Measurements from ENCODE around the gene GPAM. TPM values are rescaled to one million over a fixed set of nuclear protein-coding genes. Genes with fewer than 3 reads are reported as not detected.

GPAM gene
- total and polyA plus RNA-seq, 10 of the 15 experiments (the other 5 are each of a cell fraction or from before 2014, with no cell fraction given) = 3.3 to 9.4 (median 7.4) TPM

- Histone ChIP-seq H3K36me3 (ENCODE audit: control insufficient read depth in 2 of 2, insufficient read depth in 2 of 2, low read length in 1 of 2) (no peaks in the 10 kb centered on the region; a peak in 1 of 4 replicates), H3K9me3 (replicated peaks; ENCODE audit: control insufficient read depth, insufficient read depth, low read length) (peaks cover 3% of the 10 kb centered on the region; the same call in 2 of the 3 replicates), H3K9ac (ENCODE audit: control insufficient read depth, insufficient read depth, low read length) (no peak overlapping the region), H3K4me2 (ENCODE audit: control insufficient read depth, insufficient read depth) (no peak overlapping the region), H2AFZ (ENCODE audit: control insufficient read depth, low read depth, low read length) (no peak overlapping the region; the same call in 1 of the 2 replicates), H3K27me3 (replicated peaks in 1 of 2; ENCODE audit: control insufficient read depth in 2 of 2, insufficient read depth in 2 of 2, low read length in 1 of 2) (no peaks in the 10 kb centered on the region), H4K20me1 (ENCODE audit: control insufficient read depth, insufficient read depth) (no peaks in the 10 kb centered on the region), H3K27ac (ENCODE audit: control insufficient read depth, insufficient read depth) (no peak overlapping the region), H3K4me3 (no peak overlapping the region), H3K79me2 (ENCODE audit: control insufficient read depth, insufficient read depth, low read length) (peaks cover 4% of the 10 kb centered on the region), H3K4me1 (ENCODE audit: control insufficient read depth, insufficient read depth, low read length) (no peaks in the 10 kb centered on the region)
- intact Hi-C loops (cut with micrococcal nuclease; ENCODE audit: unreplicated experiment) (loop anchor here (10.0 kb wide), 1 partner anchor 269 kb away; no protein-coding TSS in a partner anchor), in situ Hi-C loops (cut with MboI) (no loop called here)
- no TSS peak for BruUV-seq (replicated peaks)
- ChIA-PET RAD21 (ENCODE audit: unreplicated experiment) (no interaction called here), SMC1A (ENCODE audit: uncharacterized antibody, unreplicated experiment) (interaction anchor here (1.0 to 1.4 kb wide), 3 partner anchors 9 to 88 kb away, joined by 3 to 4 read pairs (median 4); no protein-coding TSS in a partner anchor), CTCF (interaction anchor here (1.1 kb wide), 1 partner anchor 15 kb away, joined by 3 read pairs; no protein-coding TSS in a partner anchor), POLR2A (no interaction called here)
- WGBS (ENCODE audit: insufficient coverage, insufficient replicate concordance, low lambda C conversion rate, missing lambda C conversion rate) = 29% methylated on average over 1 of the region's 1 CpG
- DNase-seq (ENCODE audit: low read depth, low spot score) = no peak
- ATAC-seq = no peak
- FAIRE-seq = no peak
- TF ChIP-seq CBX5 (IDR thresholded peaks at IDR 0.05; ENCODE audit: low read depth) = peak; percentile 84; the same call in 1 of the 2 replicates
- no peak for TF ChIP-seq FOXM1 (IDR thresholded peaks at IDR 0.05; ENCODE audit: low read depth, low read length)
These were observed 2.4 kb upstream of the GPAM start for GRCh38 chr10:112185959-112186358.

GRCh38 chr10:112184379-112184778 is 814 bp upstream of the GPAM start:
- peak overlapping the region; percentile 73 for H3K27ac ChIP-seq (ENCODE audit: control insufficient read depth, insufficient read depth)
- intact Hi-C loops (cut with micrococcal nuclease; ENCODE audit: unreplicated experiment) = loop anchor here (5.0 to 10.0 kb wide), 2 partner anchors 123 to 270 kb away; no protein-coding TSS in a partner anchor
- TF ChIP-seq TBL1XR1 (IDR thresholded peaks at IDR 0.05; ENCODE audit: low read depth, low read length) (no peak), ZNF274 (IDR thresholded peaks at IDR 0.05; ENCODE audit: insufficient read depth, insufficient read length) (no peak), RBBP5 (conservative IDR thresholded peaks at IDR 0.05) (no peak), TCF7 (IDR thresholded peaks at IDR 0.05; ENCODE audit: borderline replicate concordance) (no peak), MEF2B (IDR thresholded peaks at IDR 0.05; ENCODE audit: partially characterized antibody, poor library complexity, severe bottlenecking) (no peak), HDAC6 (IDR thresholded peaks at IDR 0.05; ENCODE audit: unreplicated experiment) (no peak), ATF7 (IDR thresholded peaks at IDR 0.05; ENCODE audit: low read depth) (no peak), ZNF24 (IDR thresholded peaks at IDR 0.05) (no peak)
- TF ChIP-seq, protein P1, sequence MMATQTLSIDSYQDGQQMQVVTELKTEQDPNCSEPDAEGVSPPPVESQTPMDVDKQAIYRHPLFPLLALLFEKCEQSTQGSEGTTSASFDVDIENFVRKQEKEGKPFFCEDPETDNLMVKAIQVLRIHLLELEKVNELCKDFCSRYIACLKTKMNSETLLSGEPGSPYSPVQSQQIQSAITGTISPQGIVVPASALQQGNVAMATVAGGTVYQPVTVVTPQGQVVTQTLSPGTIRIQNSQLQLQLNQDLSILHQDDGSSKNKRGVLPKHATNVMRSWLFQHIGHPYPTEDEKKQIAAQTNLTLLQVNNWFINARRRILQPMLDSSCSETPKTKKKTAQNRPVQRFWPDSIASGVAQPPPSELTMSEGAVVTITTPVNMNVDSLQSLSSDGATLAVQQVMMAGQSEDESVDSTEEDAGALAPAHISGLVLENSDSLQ (IDR thresholded peaks at IDR 0.05) = no peak
- TF ChIP-seq, protein P2, sequence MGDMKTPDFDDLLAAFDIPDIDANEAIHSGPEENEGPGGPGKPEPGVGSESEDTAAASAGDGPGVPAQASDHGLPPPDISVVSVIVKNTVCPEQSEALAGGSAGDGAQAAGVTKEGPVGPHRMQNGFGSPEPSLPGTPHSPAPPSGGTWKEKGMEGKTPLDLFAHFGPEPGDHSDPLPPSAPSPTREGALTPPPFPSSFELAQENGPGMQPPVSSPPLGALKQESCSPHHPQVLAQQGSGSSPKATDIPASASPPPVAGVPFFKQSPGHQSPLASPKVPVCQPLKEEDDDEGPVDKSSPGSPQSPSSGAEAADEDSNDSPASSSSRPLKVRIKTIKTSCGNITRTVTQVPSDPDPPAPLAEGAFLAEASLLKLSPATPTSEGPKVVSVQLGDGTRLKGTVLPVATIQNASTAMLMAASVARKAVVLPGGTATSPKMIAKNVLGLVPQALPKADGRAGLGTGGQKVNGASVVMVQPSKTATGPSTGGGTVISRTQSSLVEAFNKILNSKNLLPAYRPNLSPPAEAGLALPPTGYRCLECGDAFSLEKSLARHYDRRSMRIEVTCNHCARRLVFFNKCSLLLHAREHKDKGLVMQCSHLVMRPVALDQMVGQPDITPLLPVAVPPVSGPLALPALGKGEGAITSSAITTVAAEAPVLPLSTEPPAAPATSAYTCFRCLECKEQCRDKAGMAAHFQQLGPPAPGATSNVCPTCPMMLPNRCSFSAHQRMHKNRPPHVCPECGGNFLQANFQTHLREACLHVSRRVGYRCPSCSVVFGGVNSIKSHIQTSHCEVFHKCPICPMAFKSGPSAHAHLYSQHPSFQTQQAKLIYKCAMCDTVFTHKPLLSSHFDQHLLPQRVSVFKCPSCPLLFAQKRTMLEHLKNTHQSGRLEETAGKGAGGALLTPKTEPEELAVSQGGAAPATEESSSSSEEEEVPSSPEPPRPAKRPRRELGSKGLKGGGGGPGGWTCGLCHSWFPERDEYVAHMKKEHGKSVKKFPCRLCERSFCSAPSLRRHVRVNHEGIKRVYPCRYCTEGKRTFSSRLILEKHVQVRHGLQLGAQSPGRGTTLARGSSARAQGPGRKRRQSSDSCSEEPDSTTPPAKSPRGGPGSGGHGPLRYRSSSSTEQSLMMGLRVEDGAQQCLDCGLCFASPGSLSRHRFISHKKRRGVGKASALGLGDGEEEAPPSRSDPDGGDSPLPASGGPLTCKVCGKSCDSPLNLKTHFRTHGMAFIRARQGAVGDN (IDR thresholded peaks at IDR 0.05) = no peak

More at GRCh38 chr10:112184379-112184778, 814 bp upstream of the GPAM start:
- peaks cover 3% of the 10 kb centered on the region; the same call in 2 of the 3 replicates for H3K9me3 ChIP-seq (replicated peaks; ENCODE audit: control insufficient read depth, insufficient read depth, low read length)
- H3K4me3 ChIP-seq = peak overlapping the region; percentile 84
- 0% methylated on average over 2 of the region's 2 CpGs for WGBS (ENCODE audit: insufficient coverage, insufficient replicate concordance, low lambda C conversion rate, missing lambda C conversion rate)
- peak overlapping the region; percentile 83; the same call in 1 of the 2 replicates for H3K9ac ChIP-seq (ENCODE audit: control insufficient read depth, insufficient read depth, low read length)
- H3K4me2 ChIP-seq (ENCODE audit: control insufficient read depth, insufficient read depth) = peak overlapping the region; percentile 95
- FAIRE-seq (no peak), DNase-seq (ENCODE audit: low read depth, low spot score) (no peak), ATAC-seq (no peak)
- ChIA-PET CTCF (interaction anchor here (0.7 to 3.4 kb wide), 5 partner anchors 12 to 1858 kb away, joined by 3 to 14 read pairs (median 6); no protein-coding TSS in a partner anchor), SMC1A (ENCODE audit: uncharacterized antibody, unreplicated experiment) (interaction anchor here (0.6 to 2.6 kb wide), 5 partner anchors 11 to 216 kb away, joined by 3 to 11 read pairs (median 4); no protein-coding TSS in a partner anchor), RAD21 (ENCODE audit: unreplicated experiment) (no interaction called here), POLR2A (interaction anchor here (1.0 to 1.3 kb wide), 2 partner anchors 13 to 14 kb away, joined by 4 to 5 read pairs; no protein-coding TSS in a partner anchor)
- no peaks in the 10 kb centered on the region for H4K20me1 ChIP-seq (ENCODE audit: control insufficient read depth, insufficient read depth)
- no TSS peak for BruUV-seq (replicated peaks)
- peaks cover 4% of the 10 kb centered on the region for H3K79me2 ChIP-seq (ENCODE audit: control insufficient read depth, insufficient read depth, low read length)
- no peaks in the 10 kb centered on the region; a peak in 1 of 4 replicates for H3K36me3 ChIP-seq (ENCODE audit: control insufficient read depth in 2 of 2, insufficient read depth in 2 of 2, low read length in 1 of 2)
- H3K4me1 ChIP-seq (ENCODE audit: control insufficient read depth, insufficient read depth, low read length) = no peaks in the 10 kb centered on the region
- peak overlapping the region; percentile 99 for H2AFZ ChIP-seq (ENCODE audit: control insufficient read depth, low read depth, low read length)
- no peaks in the 10 kb centered on the region for H3K27me3 ChIP-seq (replicated peaks in 1 of 2; ENCODE audit: control insufficient read depth in 2 of 2, insufficient read depth in 2 of 2, low read length in 1 of 2)
- in situ Hi-C loops (cut with MboI) = no loop called here
